Left cardiac atrium (tissue), 4 donors: ENCODE results near the gene CBFA2T3. TPM values are rescaled to one million over a fixed set of nuclear protein-coding genes. Genes with fewer than 3 reads are reported as not detected.

Source experiments
- ATAC-seq, 2 donors: fragments of 200-7000 bp; cut with Tn5 transposase; one replicate each; pipeline ENCODE4 v1.9.1; 2020; ENCODE audit warnings: mild to moderate bottlenecking in 2 of 2, moderate library complexity in 2 of 2
- DNase-seq: peaks from one replicate; pipeline ENCODE4 v3.0.0-alpha.2; 2020
- intact Hi-C, 2 donors: fragments of 100-400 bp; cut with DNase I; formaldehyde crosslinking; loops; one replicate each; pipeline versions ENCODE4 v1.14.1 to v1.15.1; 2022 to 2023
- total RNA-seq, 2 donors: library from RNA; stranded (reverse); fragmentation: NEBNext Ultra II Directional; extraction: Animal tissue kit (Norgen Biotek cat#: 25700); gene quantifications; one replicate each; pipeline ENCODE4 v1.2.1, GENCODE V29; 2021
- donor health status: DM: no; HTN: yes; CAD: no.
- donor health status: DM: no; HTN: yes; CAD: no; lungs with severe emphysema.
- donor health status: DM: yes; HTN: yes; CAD: no.
- donor health status: Dilated cardiomyopathy.

CBFA2T3 gene
- total RNA-seq, 2 donors from 2014 or later: 6.5 to 6.6 TPM

GRCh38 chr16:88951501-88951900 lies 25.5 kb downstream of the CBFA2T3 start:
- ATAC-seq (no peak), DNase-seq (no peak)
- intact Hi-C loops: no loop called here

DNA sequence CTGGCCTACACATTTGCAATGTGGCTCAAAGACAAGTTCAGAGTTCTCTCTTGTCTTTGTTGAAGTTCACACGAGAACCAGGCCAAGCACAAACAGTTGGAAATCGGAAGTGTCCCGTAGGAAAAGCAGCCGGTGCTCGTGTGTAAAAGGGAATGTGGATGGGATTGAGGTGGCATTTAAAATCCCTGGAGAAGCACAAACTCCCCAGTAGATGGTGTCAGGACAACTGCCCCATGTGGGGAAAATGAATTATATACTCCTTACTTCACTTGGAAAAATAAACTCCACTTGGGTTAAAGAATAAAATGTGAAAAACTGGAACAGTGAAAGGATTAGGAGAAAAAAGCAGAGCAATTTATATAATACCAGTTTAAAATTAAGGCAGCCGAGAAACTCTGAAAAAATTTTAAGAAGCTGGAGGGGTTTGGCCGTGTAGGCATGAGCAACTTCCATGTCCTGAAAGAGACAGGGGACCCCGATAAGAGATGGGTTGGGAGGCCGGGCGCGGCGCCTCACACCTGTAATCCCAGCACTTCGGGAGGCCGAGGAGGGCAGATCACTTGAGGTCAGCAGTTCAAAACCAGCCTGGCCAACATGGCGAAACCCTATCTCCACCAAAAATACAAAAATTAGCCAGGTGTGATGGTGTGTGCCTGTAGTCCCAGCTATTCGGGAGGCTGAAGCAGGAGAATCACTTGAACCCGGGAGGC lies 28.1 kb downstream of the CBFA2T3 start:
- intact Hi-C loops: loop anchor here (10.0 kb wide), 2 partner anchors 146 to 216 kb away; partner anchors contain the start of gene ACSF3 (in 1 of the 2)
- DNase-seq (no peak), ATAC-seq (no peak)

DNA sequence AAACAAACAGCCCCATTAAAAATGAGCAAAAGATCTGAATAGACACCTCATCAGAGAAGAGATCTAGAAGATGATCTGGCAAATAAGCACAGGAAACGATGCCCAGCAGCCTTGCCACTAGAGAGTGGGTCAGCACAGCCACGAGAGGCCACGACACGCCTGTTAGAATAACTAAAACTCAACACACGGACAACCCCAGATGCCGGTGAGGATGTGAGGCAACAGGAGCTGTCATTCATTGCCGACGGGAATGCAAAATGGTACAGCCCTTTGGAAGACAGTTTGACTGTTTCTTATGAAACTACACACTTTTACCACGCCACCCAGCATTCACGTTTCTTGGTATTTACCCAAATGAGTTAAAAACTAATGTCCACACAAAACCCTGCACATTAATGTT lies 31.5 kb downstream of the CBFA2T3 start:
- ATAC-seq (no peak), DNase-seq (no peak)
- intact Hi-C loops: loop anchor here (10.0 kb wide), 2 partner anchors 149 to 219 kb away; partner anchors contain the start of gene ACSF3 (in 1 of the 2)

- DNase-seq: no peak
- intact Hi-C loops: loop anchor here (2.0 to 10.0 kb wide), 4 partner anchors 151 to 273 kb away; partner anchors contain the start of genes ACSF3 (in 1 of the 2) and ZNF778 (in 1 of the 2)
- no peak for ATAC-seq
Measured at GRCh38 chr16:88943741-88944140, 33.3 kb downstream of the CBFA2T3 start.

DNA sequence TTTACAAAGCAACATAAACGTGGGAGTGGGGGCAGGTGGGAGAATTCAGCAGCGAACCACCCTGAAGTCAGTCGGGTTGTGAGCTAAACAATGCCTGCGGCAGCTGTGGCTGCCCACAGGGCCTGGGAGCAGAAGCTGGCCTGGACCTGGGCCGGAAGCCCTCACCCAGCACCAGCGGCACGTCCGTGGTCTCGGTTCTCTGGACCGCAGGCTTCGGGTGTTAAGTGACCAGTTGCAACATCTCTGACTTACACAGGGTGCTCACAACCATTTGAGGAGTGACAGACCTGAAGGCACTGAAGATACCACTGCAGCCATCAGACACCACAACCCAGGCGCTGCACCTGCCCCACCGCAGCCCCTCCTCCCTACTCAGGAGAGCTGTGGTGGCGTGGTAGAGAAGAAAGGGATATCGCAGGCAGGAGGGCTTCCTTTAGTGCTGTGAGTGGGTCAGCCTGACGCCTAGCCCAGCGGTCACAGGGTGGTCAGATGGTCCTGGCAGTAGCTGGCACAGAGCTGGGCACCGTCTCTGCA lies 33.8 kb downstream of the CBFA2T3 start:
- intact Hi-C loops: loop anchor here (2.0 to 10.0 kb wide), 4 partner anchors 152 to 274 kb away; partner anchors contain the start of genes ACSF3 (in 1 of the 2) and ZNF778 (in 1 of the 2)
- DNase-seq: no peak
- no peak for ATAC-seq

GRCh38 chr16:88941913-88942909 lies 34.8 kb downstream of the CBFA2T3 start:
- ATAC-seq (peak; percentile 38 to 58), DNase-seq (peak; percentile 61)
- intact Hi-C loops: loop anchor here (2.0 to 10.0 kb wide), 4 partner anchors 153 to 275 kb away; partner anchors contain the start of genes ACSF3 (in 1 of the 2) and ZNF778 (in 1 of the 2)

DNA sequence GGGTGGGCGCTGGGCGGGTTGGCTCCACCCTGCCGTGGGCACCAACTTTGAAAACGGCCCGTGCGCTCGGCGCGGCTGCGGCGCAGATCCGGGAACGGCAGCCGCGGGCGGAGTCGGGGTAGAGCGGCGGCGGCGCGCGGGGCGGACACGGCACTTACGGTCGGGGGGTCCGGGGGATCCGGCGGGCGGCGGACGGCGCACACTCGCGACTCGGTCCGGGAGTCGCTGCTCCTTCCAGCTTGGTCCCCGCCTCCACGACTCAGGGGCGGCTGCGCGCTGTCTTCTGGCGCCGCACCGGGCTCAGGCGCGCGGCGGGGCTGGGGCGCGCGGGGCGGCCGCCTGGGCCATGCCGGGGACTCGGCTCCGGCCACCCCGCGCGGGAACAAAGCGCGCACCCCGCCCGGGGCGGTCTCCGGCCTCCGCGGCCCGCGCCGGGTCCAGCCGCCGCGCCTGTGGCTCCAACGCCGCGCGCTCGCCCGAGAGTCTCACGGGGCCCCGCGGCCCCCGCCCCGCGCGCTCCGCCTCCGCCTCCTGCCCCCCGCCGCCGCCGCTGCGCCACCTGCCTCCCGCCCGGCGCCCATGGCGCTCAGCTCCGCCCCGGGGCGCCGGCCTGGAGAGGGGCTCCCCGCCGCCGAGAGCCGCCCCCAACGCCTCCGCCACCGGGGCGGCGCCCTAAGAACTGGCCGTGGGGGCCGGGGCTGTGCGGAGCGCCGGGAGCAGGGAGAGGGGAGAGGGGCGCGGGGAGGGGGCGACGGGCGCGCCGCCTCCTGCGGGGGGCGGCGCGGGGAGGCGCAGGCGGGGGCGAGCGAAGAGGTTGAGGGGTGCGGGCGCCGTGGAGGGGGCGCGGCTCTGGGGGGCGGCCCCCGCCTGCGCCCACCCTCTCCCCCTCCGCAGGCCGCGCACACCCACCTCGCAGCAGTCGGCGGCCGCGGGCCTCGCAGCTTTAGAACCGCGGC lies 35.9 kb downstream of the CBFA2T3 start:
- intact Hi-C loops: loop anchor here (5.0 to 10.0 kb wide), 3 partner anchors 154 to 226 kb away; partner anchors contain the start of gene ACSF3 (in 1 of the 2)
- ATAC-seq (peak; percentile 1 to 10), DNase-seq (no peak)

DNA sequence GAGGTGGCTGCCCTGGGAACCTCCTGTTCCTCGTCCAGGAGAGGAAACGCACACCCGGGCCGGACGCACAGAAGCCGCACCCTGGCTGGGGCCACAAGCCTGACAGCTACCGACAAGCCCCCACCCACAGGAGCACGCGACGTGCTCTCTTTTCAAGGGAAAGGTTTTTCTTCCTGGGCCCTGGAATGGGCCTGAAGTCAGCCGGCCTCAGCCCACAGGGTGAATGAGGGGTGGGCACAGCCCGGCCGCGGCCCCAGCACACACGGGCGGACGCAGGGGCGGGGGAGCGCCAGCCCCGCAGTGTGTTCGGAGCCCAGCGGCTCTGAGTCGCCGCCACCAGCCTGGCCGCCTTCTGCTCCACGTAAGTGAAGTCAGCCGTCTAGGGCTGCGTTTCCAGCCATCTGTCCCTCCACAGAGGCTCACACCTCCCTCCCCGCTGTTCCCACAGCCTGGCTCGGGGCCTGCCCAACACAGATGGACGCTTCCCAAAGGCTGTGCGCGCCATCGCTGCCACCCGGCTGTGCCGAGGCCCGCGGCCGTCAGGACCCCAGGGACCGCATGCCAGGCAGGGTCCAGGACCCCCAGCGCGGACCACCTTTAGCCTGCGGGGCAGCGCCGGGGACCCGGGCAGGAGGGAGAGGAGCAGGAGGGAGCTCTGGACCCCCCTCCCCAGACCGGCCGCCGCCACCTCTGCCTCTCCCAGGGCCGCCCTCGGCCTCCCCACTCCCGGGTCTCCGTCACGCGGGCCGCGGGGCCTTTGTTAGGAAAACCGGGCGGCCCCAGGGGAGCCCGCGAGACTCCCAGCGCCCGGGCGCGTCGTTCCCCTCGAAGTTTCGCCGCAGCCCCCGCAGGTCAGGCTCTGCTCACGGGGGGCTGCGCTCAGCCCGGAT lies 36.8 kb downstream of the CBFA2T3 start:
- DNase-seq: peak; percentile 73
- ATAC-seq: peak; percentile 39 to 47
- intact Hi-C loops: loop anchor here (5.0 to 10.0 kb wide), 4 partner anchors 55 to 227 kb away; partner anchors contain the start of gene ACSF3 (in 1 of the 2)

GRCh38 chr16:88939245-88939971 lies 37.6 kb downstream of the CBFA2T3 start:
- intact Hi-C loops: loop anchor here in 1 of 2 donors (10.0 kb wide), 1 partner anchor 55 kb away; no protein-coding TSS in a partner anchor
- peak; percentile 53 for DNase-seq
- ATAC-seq: peak; percentile 20 to 38

GRCh38 chr16:88938777-88939244 lies 38.2 kb downstream of the CBFA2T3 start:
- ATAC-seq (no peak), DNase-seq (no peak)
- intact Hi-C loops: loop anchor here in 1 of 2 donors (10.0 kb wide), 1 partner anchor 54 kb away; no protein-coding TSS in a partner anchor

- DNase-seq (no peak), ATAC-seq (no peak)
- intact Hi-C loops: loop anchor here in 1 of 2 donors (10.0 kb wide), 1 partner anchor 53 kb away; no protein-coding TSS in a partner anchor
Measured at GRCh38 chr16:88938119-88938776, 38.8 kb downstream of the CBFA2T3 start.

DNA sequence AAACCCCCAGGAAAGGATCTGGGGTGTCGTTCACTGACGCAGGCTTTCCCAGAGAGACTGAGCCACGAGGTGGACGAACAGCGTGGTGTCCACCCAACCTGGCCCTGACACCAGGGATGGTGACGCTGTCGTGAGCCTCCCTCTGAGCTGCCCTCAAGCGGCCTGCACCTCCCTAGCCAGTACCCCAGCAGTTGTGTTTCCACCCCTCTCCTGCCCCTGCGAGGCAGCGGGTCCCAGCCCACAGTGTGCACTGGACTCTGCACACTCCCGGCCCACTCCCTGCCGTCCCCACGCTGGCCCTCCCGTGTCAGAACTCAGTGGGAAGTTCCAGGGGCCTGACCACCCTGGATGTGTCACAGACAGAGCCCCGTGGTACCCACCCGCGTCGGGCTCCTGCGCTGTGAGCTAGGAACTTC lies 39.8 kb downstream of the CBFA2T3 start:
- ATAC-seq: no peak
- DNase-seq: no peak
- intact Hi-C loops: loop anchor here in 1 of 2 donors (10.0 kb wide), 1 partner anchor 52 kb away; no protein-coding TSS in a partner anchor

DNA sequence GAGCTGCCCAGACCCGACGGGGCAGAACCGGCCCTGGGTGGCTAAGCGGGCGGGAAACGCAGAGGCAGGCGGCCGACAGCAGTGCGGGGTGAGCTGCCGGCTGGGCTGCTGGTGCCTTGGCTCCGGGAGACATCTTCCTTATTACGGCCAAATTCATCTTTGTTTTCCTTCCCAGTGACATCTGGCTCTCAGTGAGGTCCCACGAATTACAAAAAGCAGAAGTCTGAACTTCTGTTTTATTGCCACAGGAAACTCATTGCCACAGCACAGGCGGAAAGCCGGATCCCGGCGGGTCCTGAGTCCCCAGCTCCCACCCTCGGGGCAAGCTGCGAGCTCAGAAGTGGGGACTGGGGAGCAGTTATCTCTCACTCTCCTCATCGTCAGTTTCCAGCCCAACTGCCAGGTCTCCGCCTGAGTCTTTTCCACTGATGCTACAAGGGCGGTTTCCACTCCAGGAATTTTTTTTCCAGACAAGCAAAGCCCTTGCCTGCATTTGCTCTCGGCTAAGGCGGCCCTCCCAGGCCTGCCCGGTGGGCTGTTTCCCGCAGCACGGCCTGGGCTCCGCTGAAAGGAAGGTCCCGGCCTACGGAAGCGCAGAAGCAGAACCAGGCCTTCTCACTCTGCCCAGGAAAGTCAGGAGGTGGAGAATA lies 40.3 kb downstream of the CBFA2T3 start:
- intact Hi-C loops: loop anchor here in 1 of 2 donors (10.0 kb wide), 1 partner anchor 52 kb away; no protein-coding TSS in a partner anchor
- ATAC-seq: peak; percentile 5 to 20
- peak; percentile 48 for DNase-seq

- DNase-seq: no peak
- intact Hi-C loops: loop anchor here in 1 of 2 donors (10.0 kb wide), 1 partner anchor 51 kb away; no protein-coding TSS in a partner anchor
- no peak for ATAC-seq
Measured at GRCh38 chr16:88936008-88936555, 40.9 kb downstream of the CBFA2T3 start.
